Endodermal cell (in vitro differentiated cells): Measurements from ENCODE around the gene EPN2. TPM values are rescaled to one million over a fixed set of nuclear protein-coding genes. Genes with fewer than 3 reads are reported as not detected.

Experiments used
- DNase-seq: peaks from one replicate; pipeline ENCODE4 v3.0.0-alpha.2; 2017
- H3K27ac ChIP-seq: 2 replicates; pipeline ENCODE4 v1.5.1; 2013; ENCODE audit warnings: mild to moderate bottlenecking, low read depth, low read length, moderate library complexity
- H3K27me3 ChIP-seq: 2 replicates; pipeline ENCODE4 v1.6.1; 2013; ENCODE audit warnings: mild to moderate bottlenecking, low read length, moderate library complexity; ENCODE audit not compliant: insufficient read depth, control insufficient read depth, poor library complexity, severe bottlenecking
- H3K36me3 ChIP-seq: 2 replicates; pipeline ENCODE4 v1.7.0; 2013; ENCODE audit warnings: mild to moderate bottlenecking, low read length, moderate library complexity; ENCODE audit not compliant: control insufficient read depth, insufficient read depth
- H3K4me1 ChIP-seq: one replicate; pipeline ENCODE4 v1.7.0; 2013; ENCODE audit warnings: low read length; ENCODE audit not compliant: control insufficient read depth, insufficient read depth
- H3K4me3 ChIP-seq: 2 replicates; pipeline ENCODE4 v1.5.1; 2013; ENCODE audit warnings: mild to moderate bottlenecking, low read length, moderate library complexity
- H3K9ac ChIP-seq: 2 replicates; pipeline ENCODE4 v1.6.1; 2013; ENCODE audit warnings: mild to moderate bottlenecking, low read length, moderate library complexity; ENCODE audit not compliant: poor library complexity, severe bottlenecking; ENCODE audit errors: extremely low read depth
- H3K9me3 ChIP-seq: 2 replicates; pipeline ENCODE4 v1.6.1; 2013; ENCODE audit warnings: mild to moderate bottlenecking, low read length, moderate library complexity; ENCODE audit not compliant: control insufficient read depth
- H3K27ac Mint-ChIP-seq: 2 replicates; pipeline ENCODE4 v1.8.0; 2020; ENCODE audit warnings: mixed read lengths
- H3K27me3 Mint-ChIP-seq: 2 replicates; pipeline ENCODE4 v1.8.0; 2021; ENCODE audit warnings: mild to moderate bottlenecking, mixed read lengths; ENCODE audit not compliant: insufficient read depth
- H3K36me3 Mint-ChIP-seq: 2 replicates; pipeline ENCODE4 v1.8.0; 2020; ENCODE audit warnings: low read depth, mixed read lengths
- H3K4me1 Mint-ChIP-seq: 2 replicates; pipeline ENCODE4 v1.8.0; 2020; ENCODE audit warnings: mixed read lengths
- H3K4me3 Mint-ChIP-seq: 2 replicates; pipeline ENCODE4 v1.8.0; 2020; ENCODE audit warnings: mild to moderate bottlenecking, moderate library complexity, mixed read lengths
- H3K9me3 Mint-ChIP-seq: 2 replicates; pipeline ENCODE4 v1.8.0; 2020; ENCODE audit warnings: mild to moderate bottlenecking, mixed read lengths
- WGBS, 2 experiments: methylation state at CpG; one replicate each; pipeline versions ENCODE4 v1.1.5 to v1.1.7; 2013; ENCODE audit warnings: missing lambda C conversion rate in 2 of 2, mixed read lengths in 1 of 2; ENCODE audit not compliant: insufficient coverage in 1 of 2, insufficient read length in 1 of 2; 5-methylcytosine and 5-hydroxymethylcytosine counted together
- total RNA-seq, 2 donors: library from RNA; stranded (reverse); fragmentation: NEBNext Ultra II Directional in 1 of 2; extraction: Animal tissue kit (Norgen Biotek cat#: 25700) in 1 of 2; gene quantifications; 2 replicates in 1 of 2; 3 replicates in 1 of 2; pipeline ENCODE4 v1.2.1, GENCODE V29; 2021
- TF ChIP-seq, protein P1 (sequence below): fragments of 200-600 bp; sonication (generic); conservative IDR thresholded peaks from 2 replicates; pipeline ENCODE4 v1.5.0; 2021; ENCODE audit warnings: antibody characterized with exemption, mild to moderate bottlenecking

EPN2 gene
- total RNA-seq, 2 donors from 2014 or later, result 46.0 to 50.9 TPM

DNA sequence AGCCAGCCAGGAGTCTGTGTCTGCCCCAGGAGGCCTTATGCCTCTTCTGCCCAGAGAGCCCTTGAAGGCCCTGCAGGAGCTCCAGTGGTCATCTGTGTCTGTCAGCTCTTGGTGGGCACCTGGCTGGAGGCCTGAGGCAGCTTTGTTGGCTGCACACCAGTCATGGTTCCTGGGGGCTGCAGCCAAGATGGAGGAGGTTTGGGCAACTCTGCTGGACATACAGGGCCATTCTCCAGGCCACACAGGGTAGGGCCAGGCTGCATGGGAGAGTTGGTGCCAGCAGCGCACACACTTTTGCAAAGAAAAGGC lies 95.9 kb downstream of the EPN2 start:
- Mint-ChIP-seq H3K4me1 (peaks cover 7% of the 10 kb centered on the region), H3K27ac (no peak overlapping the region)

GRCh38 chr17:19333736-19334290 lies 96.6 kb downstream of the EPN2 start:
- no peak overlapping the region for H3K4me3 ChIP-seq
- no peak overlapping the region for H3K27ac ChIP-seq
- no peaks in the 10 kb centered on the region for H3K9me3 Mint-ChIP-seq
- H3K27me3 Mint-ChIP-seq, result no peaks in the 10 kb centered on the region
- H3K9me3 ChIP-seq, result no peaks in the 10 kb centered on the region
- peaks cover 34% of the 10 kb centered on the region for H3K36me3 ChIP-seq
- no peak overlapping the region for H3K27ac Mint-ChIP-seq
- peaks cover 7% of the 10 kb centered on the region for H3K4me1 Mint-ChIP-seq
- H3K9ac ChIP-seq, result no peak overlapping the region
- H3K4me3 Mint-ChIP-seq, result no peak overlapping the region
- TF ChIP-seq, protein P1, sequence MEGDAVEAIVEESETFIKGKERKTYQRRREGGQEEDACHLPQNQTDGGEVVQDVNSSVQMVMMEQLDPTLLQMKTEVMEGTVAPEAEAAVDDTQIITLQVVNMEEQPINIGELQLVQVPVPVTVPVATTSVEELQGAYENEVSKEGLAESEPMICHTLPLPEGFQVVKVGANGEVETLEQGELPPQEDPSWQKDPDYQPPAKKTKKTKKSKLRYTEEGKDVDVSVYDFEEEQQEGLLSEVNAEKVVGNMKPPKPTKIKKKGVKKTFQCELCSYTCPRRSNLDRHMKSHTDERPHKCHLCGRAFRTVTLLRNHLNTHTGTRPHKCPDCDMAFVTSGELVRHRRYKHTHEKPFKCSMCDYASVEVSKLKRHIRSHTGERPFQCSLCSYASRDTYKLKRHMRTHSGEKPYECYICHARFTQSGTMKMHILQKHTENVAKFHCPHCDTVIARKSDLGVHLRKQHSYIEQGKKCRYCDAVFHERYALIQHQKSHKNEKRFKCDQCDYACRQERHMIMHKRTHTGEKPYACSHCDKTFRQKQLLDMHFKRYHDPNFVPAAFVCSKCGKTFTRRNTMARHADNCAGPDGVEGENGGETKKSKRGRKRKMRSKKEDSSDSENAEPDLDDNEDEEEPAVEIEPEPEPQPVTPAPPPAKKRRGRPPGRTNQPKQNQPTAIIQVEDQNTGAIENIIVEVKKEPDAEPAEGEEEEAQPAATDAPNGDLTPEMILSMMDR, result no peak
- peaks cover 18% of the 10 kb centered on the region for H3K36me3 Mint-ChIP-seq
- H3K27me3 ChIP-seq, result no peaks in the 10 kb centered on the region
- WGBS, 2 experiments, result 84 to 88% methylated on average over 4 to 12 of the region's 12 CpGs
- H3K4me1 ChIP-seq, result no peaks in the 10 kb centered on the region
- peak; percentile 72 for DNase-seq

More for the DNA sequence above, 95.9 kb downstream of the EPN2 start:
- TF ChIP-seq, protein P1, result no peak
- WGBS, 2 experiments, result 95 to 100% methylated on average over 1 of the region's 1 CpG
- Histone ChIP-seq H3K4me1 (no peaks in the 10 kb centered on the region), H3K27ac (no peak overlapping the region), H3K9ac (no peak overlapping the region), H3K4me3 (no peak overlapping the region), H3K36me3 (peaks cover 34% of the 10 kb centered on the region), H3K27me3 (no peaks in the 10 kb centered on the region), H3K9me3 (no peaks in the 10 kb centered on the region)
- no peak for DNase-seq
- Mint-ChIP-seq H3K36me3 (peaks cover 18% of the 10 kb centered on the region), H3K27me3 (no peaks in the 10 kb centered on the region), H3K9me3 (no peaks in the 10 kb centered on the region), H3K4me3 (no peak overlapping the region)

DNA sequence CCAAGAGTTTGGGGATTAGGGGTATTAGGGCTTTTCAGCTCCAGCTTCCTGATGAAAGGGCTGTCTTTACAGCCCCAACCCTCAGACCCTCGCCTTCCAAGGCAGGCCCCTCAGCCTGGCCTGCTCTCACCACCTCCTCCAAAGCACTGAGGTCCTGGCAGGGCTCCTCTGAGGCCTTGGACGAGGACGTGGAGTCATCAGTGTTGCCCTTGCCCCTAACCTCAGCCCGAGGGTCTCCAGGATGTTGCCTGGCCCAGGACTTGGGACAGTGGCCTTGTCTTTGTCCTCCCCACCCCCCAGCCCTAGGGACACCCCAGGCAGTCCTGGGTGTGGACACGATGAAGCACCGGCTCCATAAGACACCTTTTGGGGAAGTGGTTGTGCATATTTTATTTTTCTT lies 97.2 kb downstream of the EPN2 start:
- TF ChIP-seq, protein P1, result no peak
- no peaks in the 10 kb centered on the region for H3K27me3 ChIP-seq
- H3K9ac ChIP-seq, result no peak overlapping the region
- no peaks in the 10 kb centered on the region for H3K9me3 ChIP-seq
- 90 to 100% methylated on average over 3 to 6 of the region's 6 CpGs for WGBS, 2 experiments
- H3K27ac ChIP-seq, result no peak overlapping the region
- Mint-ChIP-seq H3K36me3 (peaks cover 17% of the 10 kb centered on the region), H3K4me1 (peaks cover 7% of the 10 kb centered on the region), H3K4me3 (no peak overlapping the region), H3K9me3 (no peaks in the 10 kb centered on the region), H3K27me3 (no peaks in the 10 kb centered on the region), H3K27ac (no peak overlapping the region)
- DNase-seq, result no peak
- H3K4me3 ChIP-seq, result no peak overlapping the region
- no peaks in the 10 kb centered on the region for H3K4me1 ChIP-seq
- peaks cover 32% of the 10 kb centered on the region for H3K36me3 ChIP-seq
